ENCODE data around the gene HJV.

DNA sequence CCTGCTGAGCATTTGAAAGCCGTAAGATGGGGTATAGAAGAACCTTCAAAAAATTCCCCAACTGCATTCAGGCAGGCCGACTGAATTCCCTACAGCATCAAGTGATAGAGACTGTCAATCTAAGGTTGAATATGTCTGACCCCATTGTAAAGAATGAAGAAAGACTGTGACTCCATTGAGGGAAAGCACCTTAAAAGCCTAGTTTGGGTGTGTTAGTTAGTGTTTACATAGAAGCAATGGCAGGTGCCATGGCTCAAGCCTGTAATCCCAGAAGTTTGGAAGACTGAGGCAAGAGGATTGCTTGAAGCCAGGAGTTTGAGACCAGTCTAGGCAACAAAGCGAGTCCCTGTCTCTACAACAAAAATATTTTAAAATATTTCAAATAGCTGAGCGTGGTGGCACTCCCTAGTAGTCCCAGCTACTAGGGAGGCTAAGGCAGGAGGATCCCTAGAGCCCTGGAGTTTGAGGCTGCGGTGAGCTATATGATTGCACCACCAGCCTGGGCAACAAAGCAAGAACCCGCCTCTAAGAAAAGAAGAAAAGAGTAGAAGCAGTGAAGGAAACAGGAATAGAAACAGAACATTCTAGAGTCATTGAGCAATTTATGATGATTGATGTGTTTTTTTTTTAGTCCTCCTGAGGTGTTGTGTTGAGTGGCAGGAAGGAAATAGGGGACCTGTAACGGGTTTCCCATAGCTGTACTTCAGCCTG, 41.6 kb downstream of the HJV start:
- TF ChIP-seq, protein P1, sequence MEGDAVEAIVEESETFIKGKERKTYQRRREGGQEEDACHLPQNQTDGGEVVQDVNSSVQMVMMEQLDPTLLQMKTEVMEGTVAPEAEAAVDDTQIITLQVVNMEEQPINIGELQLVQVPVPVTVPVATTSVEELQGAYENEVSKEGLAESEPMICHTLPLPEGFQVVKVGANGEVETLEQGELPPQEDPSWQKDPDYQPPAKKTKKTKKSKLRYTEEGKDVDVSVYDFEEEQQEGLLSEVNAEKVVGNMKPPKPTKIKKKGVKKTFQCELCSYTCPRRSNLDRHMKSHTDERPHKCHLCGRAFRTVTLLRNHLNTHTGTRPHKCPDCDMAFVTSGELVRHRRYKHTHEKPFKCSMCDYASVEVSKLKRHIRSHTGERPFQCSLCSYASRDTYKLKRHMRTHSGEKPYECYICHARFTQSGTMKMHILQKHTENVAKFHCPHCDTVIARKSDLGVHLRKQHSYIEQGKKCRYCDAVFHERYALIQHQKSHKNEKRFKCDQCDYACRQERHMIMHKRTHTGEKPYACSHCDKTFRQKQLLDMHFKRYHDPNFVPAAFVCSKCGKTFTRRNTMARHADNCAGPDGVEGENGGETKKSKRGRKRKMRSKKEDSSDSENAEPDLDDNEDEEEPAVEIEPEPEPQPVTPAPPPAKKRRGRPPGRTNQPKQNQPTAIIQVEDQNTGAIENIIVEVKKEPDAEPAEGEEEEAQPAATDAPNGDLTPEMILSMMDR (IDR thresholded peaks at IDR 0.05; ENCODE audit: poor library complexity): no peak
- no peak for TF ChIP-seq EZH2 (IDR thresholded peaks at IDR 0.05; ENCODE audit: borderline replicate concordance)
- TF ChIP-seq EZH2phosphoT487 (IDR thresholded peaks at IDR 0.05; ENCODE audit: low read depth, severe bottlenecking, unreplicated experiment): no peak

Data from hepatocyte (in vitro differentiated cells).